ENCODE results near the gene ATP6V0A4.

GRCh38 chr7:138726288-138726687, 71.7 kb downstream of the ATP6V0A4 start:
- TF ChIP-seq CTCF (IDR thresholded peaks at IDR 0.05) (no peak), POLR2A (IDR thresholded peaks at IDR 0.05) (no peak), POLR2AphosphoS5 (IDR thresholded peaks at IDR 0.05) (no peak)
